ENCODE measurements around the gene CLEC1B.

GRCh38 chr12:9960590-9960989 lies 38.3 kb downstream of the CLEC1B start:
- TF ChIP-seq CTCF (IDR thresholded peaks at IDR 0.05) (no peak), POLR2AphosphoS5 (IDR thresholded peaks at IDR 0.05) (no peak), POLR2A (IDR thresholded peaks at IDR 0.05) (no peak), EP300 (IDR thresholded peaks at IDR 0.05) (no peak)
